Suprapubic skin (tissue), 4 donors: Measurements from ENCODE around the gene PASD1.
"Not testable (repeated sequence)": the region's sequence is repeated elsewhere in the genome, so short reads cannot be mapped to it uniquely, and the experiment has no call there.

Experiments used
- CTCF ChIP-seq, 2 donors: fragments of 200-600 bp in 1 of 2; fragments of 450-650 bp in 1 of 2; sonication (generic) in 1 of 2; IDR thresholded peaks; one replicate each; pipeline ENCODE4 v1.5.1; 2016 to 2019; ENCODE audit warnings: antibody characterized with exemption in 2 of 2, mild to moderate bottlenecking in 1 of 2, moderate library complexity in 1 of 2
- POLR2A ChIP-seq, 2 donors: fragments of 450-650 bp; IDR thresholded peaks; one replicate each; pipeline ENCODE4 v1.6.1; 2017; ENCODE audit warnings: antibody characterized with exemption in 2 of 2, mild to moderate bottlenecking in 2 of 2, moderate library complexity in 2 of 2
- POLR2AphosphoS5 ChIP-seq, 3 donors: sonication (generic); formaldehyde crosslinking; IDR thresholded peaks; one replicate each; pipeline ENCODE4 v1.6.1; 2017; ENCODE audit warnings: antibody characterized with exemption in 3 of 3

GRCh38 chrX:151563003-151563402, 472 bp upstream of the PASD1 start:
- TF ChIP-seq CTCF, POLR2AphosphoS5, POLR2A (IDR thresholded peaks at IDR 0.05): not testable (repeated sequence)
